MM.1S (cell line): ENCODE data around the gene RNFT2.

Experiments
- EZH2 ChIP-seq: fragments of 300-600 bp; sonication (generic); optimal IDR thresholded peaks from 2 replicates; pipeline ENCODE3; 2017; ENCODE audit warnings: low read depth, mild to moderate bottlenecking, antibody characterized with exemption, low read length, mixed read lengths
- TF ChIP-seq, protein P1 (sequence below): fragments of 300-600 bp; sonication (generic); IDR thresholded peaks from 2 replicates; pipeline ENCODE4 v1.5.1; 2016; ENCODE audit warnings: antibody characterized with exemption, low read length, mixed read lengths

GRCh38 chr12:116863275-116863767 lies 125.2 kb downstream of the RNFT2 start:
- TF ChIP-seq, protein P1, sequence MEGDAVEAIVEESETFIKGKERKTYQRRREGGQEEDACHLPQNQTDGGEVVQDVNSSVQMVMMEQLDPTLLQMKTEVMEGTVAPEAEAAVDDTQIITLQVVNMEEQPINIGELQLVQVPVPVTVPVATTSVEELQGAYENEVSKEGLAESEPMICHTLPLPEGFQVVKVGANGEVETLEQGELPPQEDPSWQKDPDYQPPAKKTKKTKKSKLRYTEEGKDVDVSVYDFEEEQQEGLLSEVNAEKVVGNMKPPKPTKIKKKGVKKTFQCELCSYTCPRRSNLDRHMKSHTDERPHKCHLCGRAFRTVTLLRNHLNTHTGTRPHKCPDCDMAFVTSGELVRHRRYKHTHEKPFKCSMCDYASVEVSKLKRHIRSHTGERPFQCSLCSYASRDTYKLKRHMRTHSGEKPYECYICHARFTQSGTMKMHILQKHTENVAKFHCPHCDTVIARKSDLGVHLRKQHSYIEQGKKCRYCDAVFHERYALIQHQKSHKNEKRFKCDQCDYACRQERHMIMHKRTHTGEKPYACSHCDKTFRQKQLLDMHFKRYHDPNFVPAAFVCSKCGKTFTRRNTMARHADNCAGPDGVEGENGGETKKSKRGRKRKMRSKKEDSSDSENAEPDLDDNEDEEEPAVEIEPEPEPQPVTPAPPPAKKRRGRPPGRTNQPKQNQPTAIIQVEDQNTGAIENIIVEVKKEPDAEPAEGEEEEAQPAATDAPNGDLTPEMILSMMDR: peak; percentile 29
- TF ChIP-seq EZH2: no peak
